HG03103 (cell line): ENCODE data around the gene DNAJB1.

ENCODE experiments used
- ATAC-seq: cut with Tn5 transposase; IDR thresholded peaks from one replicate; pipeline ENCODE4 v1.9.1; 2021; ENCODE audit warnings: low read depth; ENCODE audit not compliant: unreplicated experiment

DNAJB1 gene

GRCh38 chr19:14475251-14476073 is 42.7 kb downstream of the DNAJB1 start, which contains the start of gene PTGER1:
Gene PTGER1, minus strand, starts transcription at chr19:14475354. Its CDS starts 1,034 bp downstream, at chr19:14474320.
- ATAC-seq: no peak

GRCh38 chr19:14474827-14475226 is 43.4 kb downstream of the DNAJB1 start:
- no peak for ATAC-seq

GRCh38 chr19:14473978-14474578 is 44.1 kb downstream of the DNAJB1 start:
- ATAC-seq: no peak

GRCh38 chr19:14473073-14473977 is 44.9 kb downstream of the DNAJB1 start:
- ATAC-seq: no peak

GRCh38 chr19:14472202-14472938 is 45.8 kb downstream of the DNAJB1 start:
- no peak for ATAC-seq

- ATAC-seq: no peak
These were observed 46.6 kb downstream of the DNAJB1 start for GRCh38 chr19:14471436-14472187.

DNA sequence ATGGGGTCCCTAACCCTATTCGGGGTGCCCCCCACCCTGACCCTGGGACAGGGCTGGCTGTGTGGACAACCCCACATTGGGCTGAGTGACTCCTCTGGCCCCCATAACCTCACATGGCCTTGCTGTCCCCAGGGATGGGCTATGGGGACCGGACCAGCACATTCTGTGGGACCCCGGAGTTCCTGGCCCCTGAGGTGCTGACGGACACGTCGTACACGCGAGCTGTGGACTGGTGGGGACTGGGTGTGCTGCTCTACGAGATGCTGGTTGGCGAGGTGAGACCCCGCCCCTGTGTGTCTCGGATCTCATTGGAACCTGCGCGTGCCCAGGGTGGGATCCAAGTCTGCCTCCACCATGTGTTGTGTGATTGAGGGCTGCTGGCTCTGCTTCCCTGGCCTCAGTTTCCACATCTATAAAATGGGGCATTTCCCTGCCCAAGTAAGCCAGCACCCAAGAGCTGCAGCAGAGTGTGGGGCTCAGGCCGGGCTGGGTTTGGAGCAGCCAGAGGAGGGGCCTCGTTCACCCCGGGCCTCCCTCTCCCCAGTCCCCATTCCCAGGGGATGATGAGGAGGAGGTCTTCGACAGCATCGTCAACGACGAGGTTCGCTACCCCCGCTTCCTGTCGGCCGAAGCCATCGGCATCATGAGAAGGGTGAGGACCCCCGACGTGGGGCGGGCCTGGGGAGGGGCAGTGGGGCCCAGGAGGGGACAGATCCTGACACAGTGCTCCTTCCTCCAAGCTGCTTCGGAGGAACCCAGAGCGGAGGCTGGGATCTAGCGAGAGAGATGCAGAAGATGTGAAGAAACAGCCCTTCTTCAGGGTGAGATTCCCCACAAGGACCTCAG is 47.9 kb downstream of the DNAJB1 start:
- ATAC-seq: no peak

GRCh38 chr19:14467816-14468215 is 50.4 kb downstream of the DNAJB1 start:
- ATAC-seq: no peak

DNA sequence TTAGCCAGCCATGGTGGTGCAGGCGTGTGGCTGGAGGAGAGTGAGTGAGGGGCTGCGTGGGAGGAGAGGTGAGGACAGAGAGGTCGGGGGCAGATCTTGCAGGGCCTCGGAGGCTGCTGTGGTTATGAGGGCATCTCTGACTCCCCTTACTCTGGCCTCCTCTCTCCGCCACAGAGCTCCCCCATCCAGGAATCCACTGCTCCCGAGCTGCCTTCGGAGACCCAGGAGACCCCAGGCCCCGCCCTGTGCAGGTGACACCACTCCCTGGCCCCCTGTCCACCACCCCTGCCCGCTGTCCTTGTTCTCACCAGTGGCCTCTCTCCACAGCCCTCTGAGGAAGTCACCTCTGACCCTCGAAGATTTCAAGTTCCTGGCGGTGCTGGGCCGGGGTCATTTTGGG is 50.8 kb downstream of the DNAJB1 start:
- ATAC-seq: no peak
